HG03520 (cell line): ENCODE measurements around the gene JUN.
A peak's percentile ranks its signal among the peaks of the same experiment; 100 is the strongest.
"Not testable (repeated sequence)": the region's sequence is repeated elsewhere in the genome, so short reads cannot be mapped to it uniquely, and the experiment has no call there.

Experiments used
- ATAC-seq: cut with Tn5 transposase; IDR thresholded peaks from one replicate; pipeline ENCODE4 v1.9.1; 2021; ENCODE audit warnings: mild to moderate bottlenecking, moderate library complexity; ENCODE audit not compliant: unreplicated experiment

JUN gene

DNA sequence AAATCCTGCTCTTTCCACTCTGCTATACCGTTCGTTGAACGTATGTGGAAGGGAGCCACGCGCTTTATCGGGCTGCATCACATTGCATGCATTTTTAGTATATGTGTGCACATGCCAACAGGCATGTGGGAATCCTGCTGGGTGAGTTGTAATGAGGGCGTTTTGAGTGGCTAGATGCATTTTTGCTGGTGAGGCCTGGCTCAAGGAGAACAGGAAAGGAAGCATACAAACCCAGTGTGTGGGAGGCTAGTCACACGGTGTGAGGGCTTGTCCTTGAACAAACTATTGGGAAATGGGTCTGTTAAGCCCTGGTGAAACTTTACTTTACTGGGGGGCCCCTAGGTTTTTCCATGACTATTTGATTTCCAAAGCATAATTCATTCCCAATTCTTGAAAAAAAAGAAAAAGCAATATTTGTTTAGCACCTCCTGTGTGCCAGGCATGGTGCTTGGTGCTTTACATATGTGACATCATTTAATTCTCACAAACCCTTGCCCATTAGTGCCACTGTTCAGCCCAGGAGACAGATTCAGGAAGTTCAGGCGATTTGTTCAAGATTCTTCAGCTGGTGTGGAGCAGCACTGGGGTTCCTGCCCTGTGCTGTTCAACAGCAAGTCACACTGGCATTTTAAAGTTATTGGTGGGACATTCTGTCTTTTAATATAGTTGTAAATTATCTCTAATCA is 25.6 kb upstream of the JUN start:
- ATAC-seq, result no peak

DNA sequence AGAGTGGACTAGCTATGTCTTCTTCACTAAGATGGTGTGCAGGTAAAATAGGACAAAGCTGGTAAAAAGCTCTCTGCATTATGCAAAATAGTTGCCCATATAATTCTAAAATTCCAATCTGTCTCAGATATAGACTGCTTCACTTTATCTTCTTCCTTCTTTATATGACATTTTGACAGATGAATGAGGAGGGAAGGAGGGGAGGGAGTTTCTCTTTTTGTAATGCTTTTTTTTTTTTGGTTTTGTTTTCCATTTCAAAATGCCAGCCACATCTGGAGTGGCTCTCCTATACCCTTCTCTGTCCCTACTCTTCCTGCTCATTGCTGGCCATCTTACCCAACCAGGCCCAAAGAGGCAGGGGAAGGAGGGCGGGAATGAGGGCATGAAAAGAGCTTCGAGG is 24.2 kb upstream of the JUN start:
- ATAC-seq, result no peak

DNA sequence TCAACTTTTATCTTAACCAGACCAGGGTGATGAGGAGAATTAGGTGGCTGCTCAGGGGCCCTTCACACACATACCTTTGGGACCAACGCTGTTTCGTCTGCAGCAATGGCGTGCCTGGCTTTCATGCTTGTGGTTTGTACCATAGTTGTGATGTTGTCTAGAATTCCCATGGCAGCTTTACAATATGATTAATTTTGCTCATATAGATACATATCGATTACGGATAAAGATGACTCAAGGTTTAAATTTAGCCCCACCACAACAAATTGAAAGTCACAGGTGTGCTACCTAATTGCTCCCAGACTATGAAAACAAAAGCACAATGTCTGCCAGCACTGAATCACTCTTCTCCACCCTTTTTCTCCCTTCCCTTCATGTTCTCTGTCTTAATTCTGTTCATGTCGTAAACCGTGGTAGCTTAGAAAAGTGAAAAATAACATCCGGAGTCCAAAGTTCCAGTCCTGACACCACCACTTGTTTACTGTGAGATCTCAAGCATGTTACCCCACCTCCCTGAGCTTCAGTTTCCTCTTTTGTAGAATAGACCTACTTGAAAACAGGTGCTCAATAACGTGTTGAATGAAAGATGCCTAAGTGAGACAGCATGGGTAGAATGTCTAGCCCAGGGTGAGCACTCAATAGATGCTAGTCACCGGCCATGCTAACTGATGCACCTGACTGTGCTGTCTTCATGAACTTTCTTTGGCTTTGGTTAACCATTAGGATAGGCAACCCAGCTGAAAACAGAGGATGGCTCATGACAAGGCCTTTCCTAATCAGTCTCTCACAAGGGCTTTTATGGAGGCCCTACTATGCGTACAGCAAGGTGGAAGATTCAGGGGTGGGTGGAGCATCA is 22.1 kb upstream of the JUN start:
- peak; percentile 57 for ATAC-seq

DNA sequence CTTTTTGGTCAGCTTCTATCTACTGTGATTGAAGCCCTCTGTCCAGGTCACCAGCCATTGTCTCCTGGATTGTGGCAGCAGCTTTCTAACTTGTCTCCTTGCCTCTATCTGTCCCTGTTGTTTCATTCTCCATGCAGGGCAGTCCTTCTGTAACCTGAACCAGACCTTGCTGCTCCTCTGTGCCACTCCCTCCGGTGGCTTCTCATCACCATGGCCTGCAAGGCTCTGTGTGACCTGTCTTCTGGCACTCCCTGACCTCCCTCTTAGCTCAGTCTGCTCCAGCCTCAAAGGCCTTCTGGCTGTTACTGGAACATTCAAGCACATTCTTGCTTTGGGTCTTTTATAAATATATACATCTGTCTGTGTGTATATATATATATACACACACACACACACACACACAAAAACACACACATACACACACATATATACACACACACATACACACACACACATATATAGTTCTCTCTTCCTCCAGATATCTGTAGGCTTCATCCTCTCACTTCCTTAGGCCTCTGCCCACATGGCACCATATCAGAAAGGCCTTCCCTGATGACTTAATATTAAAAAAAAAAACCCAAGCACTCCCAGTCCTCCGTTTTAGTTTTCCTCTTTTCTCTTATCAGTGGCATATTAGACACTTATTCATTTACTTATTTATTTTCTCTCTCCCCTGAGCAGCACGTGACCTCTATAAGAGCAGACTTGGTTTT is 21.2 kb upstream of the JUN start:
- ATAC-seq, result no peak

DNA sequence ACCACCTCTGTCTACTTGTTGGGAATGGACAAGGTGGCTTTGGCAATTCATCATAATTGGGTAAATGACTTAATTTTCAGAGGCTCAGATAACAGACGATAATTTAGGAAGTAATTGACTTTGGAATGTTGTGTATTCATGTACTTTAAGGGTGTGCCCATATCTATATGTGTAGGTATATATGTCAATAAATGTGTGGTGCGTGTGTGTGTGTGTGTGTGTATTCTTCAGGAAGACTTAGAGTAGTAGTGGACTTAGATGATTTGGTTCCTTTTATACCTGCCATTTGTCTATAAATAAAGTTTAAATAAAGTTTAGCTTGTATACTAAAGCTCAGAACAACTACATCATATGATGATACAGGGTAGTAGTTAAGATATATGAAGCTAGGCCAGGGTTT is 20.0 kb upstream of the JUN start:
- ATAC-seq, result no peak

DNA sequence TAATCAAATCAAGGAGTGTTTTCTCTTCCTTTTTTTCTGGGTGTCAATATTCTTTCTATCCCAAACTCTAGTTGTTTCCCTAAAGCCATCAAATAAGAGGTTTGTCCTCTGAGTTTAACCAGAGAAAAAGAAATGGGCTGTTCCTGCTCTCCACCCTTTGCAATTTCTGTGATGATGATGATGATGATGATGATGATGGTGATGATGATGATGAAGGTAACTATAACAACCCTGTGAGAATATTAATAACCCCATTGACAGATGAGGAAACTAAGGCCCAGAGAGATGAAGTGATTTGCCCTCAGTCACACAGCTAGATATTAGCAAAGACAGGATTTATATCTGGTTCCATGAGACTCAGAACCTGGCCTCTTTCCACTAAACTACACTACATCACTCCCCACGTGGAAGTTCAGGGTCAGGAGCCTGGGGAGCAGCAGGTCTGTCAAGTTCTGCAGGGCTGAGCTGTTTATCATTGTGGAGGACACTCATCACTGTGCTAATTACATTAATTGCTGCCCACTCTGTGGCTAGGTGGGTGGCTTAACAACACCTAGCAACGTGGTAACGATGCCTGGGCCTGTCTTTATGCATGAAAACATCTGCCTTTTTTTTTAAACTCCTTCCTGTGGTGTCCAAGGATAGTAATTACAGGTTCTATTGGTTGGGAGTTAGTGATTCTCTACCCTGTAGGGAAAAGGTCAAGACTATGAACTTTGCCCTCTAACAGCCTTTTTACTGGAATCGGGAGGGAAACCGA is 19.0 kb upstream of the JUN start:
- no peak for ATAC-seq

DNA sequence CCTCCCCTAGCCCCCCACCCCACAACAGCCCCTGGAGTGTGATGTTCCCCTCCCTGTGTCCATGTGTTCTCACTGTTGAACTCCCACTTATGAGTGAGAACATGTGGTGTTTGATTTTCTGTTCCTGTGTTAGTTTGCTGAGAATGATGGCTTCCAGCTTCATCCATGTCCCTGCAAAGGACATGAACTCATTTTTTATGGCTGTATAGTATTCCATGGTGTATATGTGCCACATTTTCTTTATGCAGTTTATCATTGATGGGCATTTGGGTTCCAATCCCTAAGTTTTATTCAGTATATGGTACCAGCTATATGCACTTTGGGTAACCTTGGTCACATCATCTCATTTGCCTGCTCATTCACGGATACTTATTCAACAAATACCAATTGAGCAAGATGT is 17.4 kb upstream of the JUN start:
- ATAC-seq, result not testable (repeated sequence)

DNA sequence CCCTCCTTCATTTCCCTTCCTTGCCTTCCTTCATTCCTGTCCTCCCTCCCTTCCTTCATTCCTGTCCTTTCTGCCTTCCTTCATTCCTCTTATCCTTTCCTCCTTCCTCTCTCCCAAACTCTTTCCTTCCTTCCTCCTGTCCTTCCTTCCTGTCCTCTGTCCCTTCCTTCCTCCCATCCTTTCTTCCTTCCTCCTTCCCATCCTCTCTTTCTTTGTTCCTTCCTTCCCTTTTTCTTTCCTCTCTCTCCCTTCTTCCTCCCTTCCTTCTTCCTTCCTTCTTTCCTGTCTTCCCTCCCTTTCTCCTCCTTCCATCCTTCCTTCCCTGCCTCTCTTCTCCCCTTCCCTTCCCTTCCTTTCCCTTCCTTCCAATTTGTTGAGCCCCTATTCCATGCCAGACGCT is 15.8 kb upstream of the JUN start:
- no peak for ATAC-seq

DNA sequence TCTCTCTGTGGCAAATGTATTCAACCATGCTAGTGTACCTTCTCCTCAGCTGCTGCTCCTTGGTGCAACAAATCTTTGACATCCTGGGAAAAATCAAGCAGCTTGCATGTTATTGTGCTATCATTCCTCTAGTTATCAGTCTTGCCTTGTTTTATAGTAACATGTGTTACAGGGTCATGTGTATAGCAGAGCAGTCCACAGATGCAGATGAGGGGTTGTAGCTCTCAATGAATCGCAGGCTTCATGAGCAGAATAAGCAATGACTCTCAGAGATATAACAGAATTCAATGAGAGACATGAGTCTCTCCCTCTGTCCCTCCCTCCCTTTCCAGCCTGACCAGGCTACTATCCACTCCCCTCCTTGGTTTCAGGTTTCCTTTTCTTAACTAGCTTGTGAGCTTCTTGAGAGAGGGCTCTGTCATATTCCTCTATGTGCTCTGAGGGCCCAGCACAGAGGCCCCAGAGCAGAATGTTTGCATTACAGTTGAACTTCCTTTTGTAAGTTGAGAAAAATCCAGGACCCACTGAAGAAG is 15.1 kb upstream of the JUN start:
- no peak for ATAC-seq

DNA sequence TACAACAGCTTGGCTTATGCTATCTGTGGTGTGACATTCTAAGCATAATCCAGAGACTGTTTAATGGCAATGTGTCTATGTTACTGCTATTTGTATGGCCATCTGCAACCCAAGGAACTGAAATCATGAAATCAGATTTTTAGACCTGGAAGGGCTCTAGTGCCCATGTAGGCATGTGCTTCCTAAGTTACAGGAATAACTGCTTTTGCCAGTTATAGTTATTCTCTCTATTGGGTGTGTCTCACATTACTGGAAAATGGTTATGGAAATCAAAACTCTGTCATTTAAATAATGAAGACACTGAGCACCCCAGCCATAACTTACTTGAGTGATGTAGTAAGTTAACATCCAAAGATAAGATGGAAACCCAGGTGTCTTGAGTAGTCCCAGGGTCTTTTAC is 12.6 kb upstream of the JUN start:
- ATAC-seq, result no peak

DNA sequence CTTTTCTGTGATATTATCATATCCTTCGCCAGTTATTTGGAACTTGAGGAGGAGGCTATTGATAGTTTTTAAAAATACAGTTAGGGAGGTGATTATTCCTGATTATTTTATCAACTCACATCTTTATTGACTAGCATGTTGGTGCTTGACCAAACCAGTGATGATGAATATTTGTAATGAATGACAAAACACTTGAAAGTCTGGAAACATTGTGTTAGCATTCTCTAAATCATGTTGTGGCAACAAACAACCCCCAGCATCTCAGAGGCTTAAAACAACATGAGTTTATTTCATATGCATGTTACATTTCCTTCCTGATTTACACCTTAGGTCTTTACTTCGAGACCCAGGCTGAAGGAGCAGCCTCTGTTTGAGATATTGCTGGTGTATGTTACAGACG is 10.7 kb upstream of the JUN start:
- no peak for ATAC-seq

DNA sequence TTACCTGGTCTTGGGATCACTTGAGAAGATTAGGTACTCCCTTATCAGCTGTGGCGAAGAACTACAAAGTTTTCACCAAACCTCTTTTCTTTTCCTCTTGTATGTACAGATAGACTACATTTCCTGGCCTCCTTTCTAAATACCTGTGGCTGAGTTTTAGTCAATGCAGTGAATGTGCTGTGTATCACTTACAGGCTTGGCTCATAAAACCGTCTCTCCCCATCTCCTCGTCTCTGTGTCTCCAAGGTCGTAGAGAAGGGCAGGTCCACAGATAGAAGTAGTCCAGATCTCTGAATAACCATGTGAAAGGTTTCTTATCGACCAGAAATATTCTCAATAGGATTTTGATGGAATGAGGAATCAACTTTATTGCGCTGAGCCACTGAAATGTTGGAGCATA is 9.0 kb upstream of the JUN start:
- ATAC-seq, result no peak

DNA sequence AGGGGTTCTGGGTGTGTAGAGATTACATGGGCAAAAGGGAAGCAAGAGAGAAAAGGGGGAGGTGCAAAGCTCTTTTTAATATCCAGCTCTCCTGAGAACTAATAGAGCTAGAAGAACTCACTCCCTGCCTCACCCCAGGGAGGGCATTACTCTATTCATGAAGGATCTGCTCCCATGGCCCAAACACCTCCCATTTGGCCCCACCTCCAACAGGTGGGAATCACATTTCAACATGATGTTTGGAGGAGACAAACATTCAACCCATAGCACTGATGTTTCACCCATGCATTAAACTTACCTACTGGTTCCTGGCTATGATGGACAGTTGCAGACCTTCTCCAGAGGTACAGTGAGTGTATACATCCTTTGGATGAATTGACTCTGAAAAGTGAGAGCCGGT is 7.3 kb upstream of the JUN start:
- no peak for ATAC-seq

DNA sequence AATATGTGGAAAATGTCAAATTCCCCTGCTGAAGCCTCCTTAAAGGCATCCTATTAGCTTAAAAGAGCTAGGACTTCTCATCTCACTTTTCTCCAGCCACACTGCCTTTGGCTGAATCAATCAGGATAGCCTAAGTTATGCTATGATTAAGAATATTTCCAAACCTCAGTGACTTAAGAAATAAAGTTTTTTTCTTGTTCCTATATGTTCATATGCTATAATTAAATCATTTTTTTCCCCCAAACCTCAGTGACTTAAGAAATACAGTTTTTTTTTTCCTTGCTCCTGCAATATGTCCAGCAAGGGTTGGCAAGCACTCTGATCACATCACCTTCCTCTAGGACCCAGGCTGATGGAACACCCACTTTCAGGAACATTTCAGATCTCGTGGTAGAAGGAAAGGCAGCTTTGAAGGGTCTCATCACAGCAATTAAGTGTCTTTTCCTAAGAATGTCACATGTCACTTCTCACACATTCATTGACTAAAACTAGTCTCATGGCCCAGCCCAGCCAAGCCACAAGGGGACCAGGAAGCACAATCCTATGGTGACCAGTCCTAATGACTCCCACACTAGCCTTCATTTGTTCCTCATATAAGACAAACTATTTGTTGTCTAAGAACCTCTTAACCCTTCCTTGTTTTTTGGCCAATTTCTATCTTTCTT is 6.3 kb upstream of the JUN start:
- ATAC-seq, result no peak

DNA sequence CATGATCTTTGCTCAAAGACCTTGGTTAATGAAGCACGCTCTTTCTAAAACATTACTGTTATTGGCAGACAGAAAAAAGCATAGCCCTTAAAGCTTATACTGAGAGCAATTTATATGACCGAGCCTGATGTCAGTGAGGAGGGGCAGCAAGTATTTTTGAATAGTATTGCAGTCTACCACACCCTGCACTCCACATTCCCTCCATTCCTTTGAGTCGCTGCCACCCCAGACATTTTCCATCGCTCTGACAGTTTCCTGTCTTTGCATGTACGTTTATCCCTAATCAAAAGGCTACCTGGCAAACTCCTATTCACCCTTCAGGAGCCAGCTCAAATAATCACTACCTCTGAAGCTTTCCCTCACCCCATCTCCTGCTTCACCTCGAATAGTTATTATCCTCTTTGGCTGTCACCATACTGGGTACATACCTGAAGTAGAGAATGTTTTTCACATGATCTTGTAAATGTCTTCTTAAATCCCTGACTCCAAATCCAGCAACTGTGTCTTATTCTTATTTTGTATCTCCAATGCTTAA is 5.5 kb upstream of the JUN start:
- ATAC-seq, result no peak

DNA sequence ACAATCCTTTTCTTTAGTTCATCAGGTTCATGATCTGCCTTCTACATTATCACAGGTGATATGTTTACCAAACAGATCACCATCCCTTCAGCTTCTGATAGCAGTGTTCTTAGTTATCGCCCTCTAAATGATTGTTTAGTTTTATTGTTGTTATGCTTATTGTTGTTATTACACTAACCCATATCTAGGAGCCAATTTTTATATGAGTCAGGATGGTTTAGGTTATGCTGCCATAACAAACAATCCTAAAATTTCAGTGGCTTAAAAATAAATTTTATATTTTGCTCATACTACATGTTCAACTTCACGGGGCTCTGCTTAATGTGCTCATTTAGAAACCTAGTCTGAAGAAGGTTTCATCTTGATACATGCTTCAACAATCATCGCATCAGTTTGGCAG is 4.4 kb upstream of the JUN start:
- ATAC-seq, result no peak

DNA sequence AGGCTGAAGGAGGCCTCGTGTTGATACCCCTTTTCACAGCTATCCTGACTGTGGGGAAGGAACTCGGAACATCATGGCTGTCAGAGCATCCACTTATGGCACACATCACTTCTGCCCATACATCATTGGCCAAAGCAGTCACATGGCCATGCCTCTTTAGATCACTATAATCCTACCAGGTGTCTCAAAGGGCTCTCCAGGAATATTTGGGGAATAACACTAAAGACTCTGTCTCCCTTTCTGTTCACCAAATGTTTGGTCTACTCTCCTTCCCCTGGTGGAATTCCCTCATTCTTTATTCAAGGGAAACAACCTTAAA is 3.0 kb upstream of the JUN start:
- no peak for ATAC-seq

DNA sequence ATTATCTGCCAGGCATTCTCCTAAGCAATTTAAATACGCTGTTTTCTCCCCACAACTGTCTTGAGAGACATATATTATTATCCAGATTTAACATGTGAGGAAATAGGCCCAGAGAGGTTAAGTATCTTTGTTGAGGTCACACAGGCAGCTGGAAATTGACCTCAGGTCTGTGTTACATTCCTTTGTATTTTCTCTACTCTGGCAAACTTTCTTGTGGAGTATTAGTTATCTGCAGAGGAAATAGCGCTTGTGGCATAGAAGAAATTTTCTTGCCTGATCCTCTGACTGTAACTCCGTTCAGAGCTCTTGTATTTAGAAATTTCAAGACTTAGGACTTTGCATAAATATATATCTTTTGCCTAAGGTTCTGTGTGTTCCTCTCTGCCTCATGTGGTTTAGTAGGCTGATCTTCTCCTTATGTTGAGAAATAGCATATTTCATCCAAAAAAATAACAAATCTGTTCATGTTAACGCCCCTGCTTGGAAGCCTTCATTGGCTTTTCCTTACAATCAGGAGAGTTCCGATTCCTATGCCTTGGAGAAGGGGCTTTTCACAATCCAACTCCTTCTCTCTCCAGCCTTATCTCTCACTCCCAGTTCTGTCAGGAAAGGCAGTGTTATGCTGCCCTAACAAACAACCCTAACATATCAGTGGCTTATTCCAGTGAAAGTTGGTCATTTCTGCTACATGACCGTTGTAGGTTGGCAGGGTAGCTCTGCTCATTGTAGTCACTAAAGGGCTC is 2.5 kb upstream of the JUN start:
- no peak for ATAC-seq

DNA sequence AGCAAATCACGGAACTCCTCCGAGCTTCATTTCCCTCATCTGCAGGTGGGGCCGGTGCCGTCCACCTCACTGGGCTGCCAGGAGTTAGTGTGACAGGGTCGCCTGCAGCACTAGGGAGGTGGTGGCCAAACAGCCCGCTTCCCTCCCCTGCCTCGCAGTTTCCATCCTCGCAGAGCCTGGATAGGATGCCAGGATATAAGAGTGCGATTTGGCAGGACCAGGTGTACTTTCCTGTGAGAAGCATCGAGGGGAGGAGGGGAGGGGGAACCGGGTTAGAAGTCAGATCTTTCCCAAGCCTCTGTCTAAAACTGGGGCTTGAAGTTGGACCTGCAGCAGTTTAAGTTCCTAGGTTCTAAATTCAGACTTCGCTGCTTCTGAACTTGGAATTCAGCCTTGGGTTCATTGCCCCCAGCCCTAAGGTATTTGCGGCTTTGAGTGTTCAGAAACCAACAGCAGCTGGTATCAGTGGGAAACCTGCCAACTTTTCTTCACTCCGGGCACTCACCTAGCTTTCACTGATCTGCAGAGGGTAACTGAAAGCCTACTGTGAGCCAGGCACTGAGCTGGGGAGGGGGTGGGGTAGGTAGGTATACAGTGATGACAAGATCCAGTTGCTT is 1.7 kb upstream of the JUN start:
- ATAC-seq, result no peak
